Measurements from ENCODE around the gene CRYBA2.

Gene CRYBA2

GRCh38 chr2:218963601-218964000 lies 29.6 kb downstream of the CRYBA2 start:
- H3K27me3 ChIP-seq (ENCODE audit: control insufficient read depth, insufficient read depth, low read length) = peaks cover 18% of the 10 kb centered on the region
- H3K9me3 ChIP-seq (ENCODE audit: control insufficient read depth, insufficient read depth, low read length) = no peaks in the 10 kb centered on the region
- no peaks in the 10 kb centered on the region; the same call in 1 of the 2 replicates for H3K36me3 ChIP-seq (ENCODE audit: control insufficient read depth, insufficient read depth, low read length)
- H3K27ac ChIP-seq (ENCODE audit: low read length) = no peak overlapping the region
- no peak for DNase-seq (ENCODE audit: low read depth, low spot score)
- no peak overlapping the region for H3K4me3 ChIP-seq (ENCODE audit: low read length)
- WGBS (ENCODE audit: insufficient coverage, insufficient read length) = no CpG with 5 or more reads among the region's 5 CpGs
- H3K4me1 ChIP-seq (ENCODE audit: control insufficient read depth, insufficient read depth, low read length) = peaks cover 11% of the 10 kb centered on the region

- H3K4me3 ChIP-seq (ENCODE audit: low read length) = peak overlapping the region; percentile 53; the same call in 1 of the 2 replicates
- no peak overlapping the region for H3K27ac ChIP-seq (ENCODE audit: low read length)
- H3K9me3 ChIP-seq (ENCODE audit: control insufficient read depth, insufficient read depth, low read length) = no peaks in the 10 kb centered on the region
- no CpG with 5 or more reads among the region's 42 CpGs for WGBS (ENCODE audit: insufficient coverage, insufficient read length)
- H3K4me1 ChIP-seq (ENCODE audit: control insufficient read depth, insufficient read depth, low read length) = peaks cover 11% of the 10 kb centered on the region
- no peaks in the 10 kb centered on the region; the same call in 1 of the 2 replicates for H3K36me3 ChIP-seq (ENCODE audit: control insufficient read depth, insufficient read depth, low read length)
- peaks cover 18% of the 10 kb centered on the region for H3K27me3 ChIP-seq (ENCODE audit: control insufficient read depth, insufficient read depth, low read length)
- peak; percentile 93 for DNase-seq (ENCODE audit: low read depth, low spot score)
Observed at GRCh38 chr2:218962859-218963492, 30.2 kb downstream of the CRYBA2 start.

- Histone ChIP-seq H3K27ac (ENCODE audit: low read length) (no peak overlapping the region), H3K36me3 (ENCODE audit: control insufficient read depth, insufficient read depth, low read length) (no peaks in the 10 kb centered on the region; the same call in 1 of the 2 replicates), H3K4me1 (ENCODE audit: control insufficient read depth, insufficient read depth, low read length) (peaks cover 11% of the 10 kb centered on the region), H3K27me3 (ENCODE audit: control insufficient read depth, insufficient read depth, low read length) (peaks cover 18% of the 10 kb centered on the region), H3K9me3 (ENCODE audit: control insufficient read depth, insufficient read depth, low read length) (no peaks in the 10 kb centered on the region), H3K4me3 (ENCODE audit: low read length) (no peak overlapping the region; the same call in 1 of the 2 replicates)
- DNase-seq (ENCODE audit: low read depth, low spot score) = no peak
- WGBS (ENCODE audit: insufficient coverage, insufficient read length) = no CpG with 5 or more reads among the region's 34 CpGs
Observed at GRCh38 chr2:218961651-218962570, 31.3 kb downstream of the CRYBA2 start.

- no CpG with 5 or more reads among the region's 4 CpGs for WGBS (ENCODE audit: insufficient coverage, insufficient read length)
- Histone ChIP-seq H3K9me3 (ENCODE audit: control insufficient read depth, insufficient read depth, low read length) (no peaks in the 10 kb centered on the region), H3K27me3 (ENCODE audit: control insufficient read depth, insufficient read depth, low read length) (peaks cover 18% of the 10 kb centered on the region), H3K4me3 (ENCODE audit: low read length) (no peak overlapping the region), H3K27ac (ENCODE audit: low read length) (no peak overlapping the region), H3K4me1 (ENCODE audit: control insufficient read depth, insufficient read depth, low read length) (peaks cover 11% of the 10 kb centered on the region), H3K36me3 (ENCODE audit: control insufficient read depth, insufficient read depth, low read length) (no peaks in the 10 kb centered on the region; the same call in 1 of the 2 replicates)
- no peak for DNase-seq (ENCODE audit: low read depth, low spot score)
Observed at GRCh38 chr2:218961229-218961628, 32.0 kb downstream of the CRYBA2 start.

GRCh38 chr2:218960309-218961165 lies 32.7 kb downstream of the CRYBA2 start:
- no CpG with 5 or more reads among the region's 87 CpGs for WGBS (ENCODE audit: insufficient coverage, insufficient read length)
- no peak overlapping the region; the same call in 1 of the 2 replicates for H3K4me3 ChIP-seq (ENCODE audit: low read length)
- no peak overlapping the region for H3K27ac ChIP-seq (ENCODE audit: low read length)
- no peak for DNase-seq (ENCODE audit: low read depth, low spot score)
- peaks cover 18% of the 10 kb centered on the region for H3K27me3 ChIP-seq (ENCODE audit: control insufficient read depth, insufficient read depth, low read length)
- no peaks in the 10 kb centered on the region for H3K9me3 ChIP-seq (ENCODE audit: control insufficient read depth, insufficient read depth, low read length)
- H3K36me3 ChIP-seq (ENCODE audit: control insufficient read depth, insufficient read depth, low read length) = no peaks in the 10 kb centered on the region; the same call in 1 of the 2 replicates
- peaks cover 11% of the 10 kb centered on the region for H3K4me1 ChIP-seq (ENCODE audit: control insufficient read depth, insufficient read depth, low read length)

- no peak for DNase-seq (ENCODE audit: low read depth, low spot score)
- no CpG with 5 or more reads among the region's 67 CpGs for WGBS (ENCODE audit: insufficient coverage, insufficient read length)
- no peaks in the 10 kb centered on the region for H3K9me3 ChIP-seq (ENCODE audit: control insufficient read depth, insufficient read depth, low read length)
- H3K4me3 ChIP-seq (ENCODE audit: low read length) = peak overlapping the region; percentile 34; the same call in 1 of the 2 replicates
- H3K27me3 ChIP-seq (ENCODE audit: control insufficient read depth, insufficient read depth, low read length) = peaks cover 18% of the 10 kb centered on the region
- H3K36me3 ChIP-seq (ENCODE audit: control insufficient read depth, insufficient read depth, low read length) = no peaks in the 10 kb centered on the region; the same call in 1 of the 2 replicates
- H3K4me1 ChIP-seq (ENCODE audit: control insufficient read depth, insufficient read depth, low read length) = peaks cover 11% of the 10 kb centered on the region
- no peak overlapping the region for H3K27ac ChIP-seq (ENCODE audit: low read length)
Observed at GRCh38 chr2:218959761-218960308, 33.4 kb downstream of the CRYBA2 start.

- no peak within 1 kb of the TSS for H3K27ac ChIP-seq (ENCODE audit: low read length)
- peak within 1 kb of the TSS; percentile 46; the same call in 1 of the 2 replicates for H3K4me3 ChIP-seq (ENCODE audit: low read length)
- H3K9me3 ChIP-seq (ENCODE audit: control insufficient read depth, insufficient read depth, low read length) = no peaks in the 10 kb centered on the region
- WGBS (ENCODE audit: insufficient coverage, insufficient read length) = no CpG with 5 or more reads among the region's 37 CpGs
- H3K27me3 ChIP-seq (ENCODE audit: control insufficient read depth, insufficient read depth, low read length) = peaks cover 18% of the 10 kb centered on the region
- DNase-seq (ENCODE audit: low read depth, low spot score) = peak; percentile 85
- H3K36me3 ChIP-seq (ENCODE audit: control insufficient read depth, insufficient read depth, low read length) = no peaks in the 10 kb centered on the region; the same call in 1 of the 2 replicates
- H3K4me1 ChIP-seq (ENCODE audit: control insufficient read depth, insufficient read depth, low read length) = peaks cover 11% of the 10 kb centered on the region
Observed at GRCh38 chr2:218959141-218959731, 34.0 kb downstream of the CRYBA2 start, which contains the start of gene CDK5R2. Gene CDK5R2 (plus strand): TSS chr2:218959666. CDS start chr2:218959821, 155 bp downstream.

- peaks cover 18% of the 10 kb centered on the region for H3K27me3 ChIP-seq (ENCODE audit: control insufficient read depth, insufficient read depth, low read length)
- H3K27ac ChIP-seq (ENCODE audit: low read length) = no peak overlapping the region
- H3K4me1 ChIP-seq (ENCODE audit: control insufficient read depth, insufficient read depth, low read length) = peaks cover 9% of the 10 kb centered on the region; the same call in 1 of the 2 replicates
- H3K4me3 ChIP-seq (ENCODE audit: low read length) = no peak overlapping the region
- no CpG with 5 or more reads among the region's 1 CpG for WGBS (ENCODE audit: insufficient coverage, insufficient read length)
- no peaks in the 10 kb centered on the region for H3K9me3 ChIP-seq (ENCODE audit: control insufficient read depth, insufficient read depth, low read length)
- no peak for DNase-seq (ENCODE audit: low read depth, low spot score)
- no peaks in the 10 kb centered on the region; the same call in 1 of the 2 replicates for H3K36me3 ChIP-seq (ENCODE audit: control insufficient read depth, insufficient read depth, low read length)
Observed at GRCh38 chr2:218958276-218958675, 34.9 kb downstream of the CRYBA2 start.

GRCh38 chr2:218957671-218958070 lies 35.6 kb downstream of the CRYBA2 start:
- Histone ChIP-seq H3K4me1 (ENCODE audit: control insufficient read depth, insufficient read depth, low read length) (peaks cover 8% of the 10 kb centered on the region; the same call in 1 of the 2 replicates), H3K4me3 (ENCODE audit: low read length) (no peak overlapping the region), H3K36me3 (ENCODE audit: control insufficient read depth, insufficient read depth, low read length) (no peaks in the 10 kb centered on the region; the same call in 1 of the 2 replicates), H3K27me3 (ENCODE audit: control insufficient read depth, insufficient read depth, low read length) (peaks cover 18% of the 10 kb centered on the region), H3K9me3 (ENCODE audit: control insufficient read depth, insufficient read depth, low read length) (no peaks in the 10 kb centered on the region), H3K27ac (ENCODE audit: low read length) (no peak overlapping the region)
- DNase-seq (ENCODE audit: low read depth, low spot score) = no peak
- no CpG with 5 or more reads among the region's 4 CpGs for WGBS (ENCODE audit: insufficient coverage, insufficient read length)

Measured in iPS DF 6.9 (cell line).